DMS 273 (cell line): ENCODE measurements around the gene ARL14EP.

Experiments used
- DNase-seq: peaks from one replicate; lab custom pipeline; 2025; ENCODE audit not compliant: unreplicated experiment; lab: John Stamatoyannopoulos, UW

The ARL14EP gene

DNA sequence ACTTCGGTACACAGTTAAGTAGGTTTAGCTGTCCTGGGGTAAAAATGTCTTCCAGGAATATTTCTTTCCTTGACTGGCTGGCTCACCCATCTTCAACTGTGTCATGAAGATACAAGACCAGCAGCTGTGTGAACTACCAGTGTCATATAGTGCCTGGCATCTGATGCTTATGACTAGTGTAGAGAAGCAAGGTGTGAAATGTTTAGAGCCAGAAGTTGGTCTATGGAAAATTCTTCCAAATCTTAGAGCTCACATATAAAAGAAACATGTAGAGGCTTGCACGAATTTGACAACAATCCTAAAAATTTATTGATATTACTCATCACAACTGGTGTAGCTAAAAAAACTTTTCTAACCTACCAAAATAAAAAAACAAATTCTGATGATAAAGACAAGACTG, 54.4 kb downstream of the ARL14EP start:
- DNase-seq: no peak

DNA sequence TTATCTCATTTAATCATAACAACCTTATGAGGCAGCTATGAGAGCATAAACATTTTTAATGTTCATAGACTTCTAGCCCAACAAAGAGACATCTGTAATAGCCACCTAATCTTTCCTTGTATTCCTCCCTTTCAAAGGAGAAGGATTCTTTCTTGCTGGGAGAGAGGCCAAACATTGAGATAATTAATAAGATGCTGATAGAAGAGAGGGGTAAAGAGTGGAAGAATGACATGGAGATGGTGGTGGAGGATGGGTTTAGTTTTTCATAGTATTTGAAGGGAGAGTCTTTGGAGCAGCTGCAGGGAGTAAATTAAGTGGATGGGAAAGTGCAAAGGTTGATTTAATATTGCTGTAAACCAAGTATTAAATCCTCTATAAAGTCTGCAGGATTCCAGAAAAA, 57.9 kb downstream of the ARL14EP start:
- DNase-seq: no peak

DNA sequence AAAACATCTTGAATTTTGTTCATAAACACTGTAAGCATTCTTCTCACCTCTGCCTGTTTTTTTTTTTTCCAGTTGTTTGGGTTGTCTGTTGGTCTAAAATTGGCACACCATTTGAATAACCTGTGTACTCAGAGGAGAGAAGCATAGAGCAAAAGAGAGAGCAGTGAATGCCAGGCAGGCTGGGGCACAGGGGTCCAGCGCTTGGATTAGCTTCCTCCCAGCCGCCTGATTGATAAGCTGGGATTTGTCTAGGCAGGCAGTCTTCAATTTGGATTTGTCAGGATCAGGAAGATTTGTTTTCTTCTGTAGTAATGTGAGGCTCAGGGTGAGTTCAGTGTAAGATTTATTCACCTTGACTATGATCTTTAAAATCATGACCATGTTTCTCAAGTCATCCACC, 59.0 kb downstream of the ARL14EP start:
- no peak for DNase-seq
